ENCODE results near the gene TSFM. TPM values are rescaled to one million over a fixed set of nuclear protein-coding genes. Genes with fewer than 3 reads are reported as not detected.

The TSFM gene
- total RNA-seq, 2 experiments from 2014 or later: 35.2 to 49.8 TPM

- POLR2A ChIA-PET: no interaction called here
- no peak for DNase-seq (ENCODE audit: low spot score)
- Histone ChIP-seq H3K4me2 (ENCODE audit: low read length) (no peak overlapping the region), H2AFZ (ENCODE audit: low read length) (no peak overlapping the region), H3K9me3 (ENCODE audit: low read length) (no peaks in the 10 kb centered on the region), H4K20me1 (ENCODE audit: insufficient read depth, low read length) (no peaks in the 10 kb centered on the region), H3K36me3 (ENCODE audit: insufficient read depth, low read length) (peaks cover 28% of the 10 kb centered on the region), H3K4me3 (ENCODE audit: low read depth, low read length, poor library complexity, severe bottlenecking) (no peak overlapping the region), H3K9me2 (ENCODE audit: insufficient read depth, low read length) (no peaks in the 10 kb centered on the region), H3K4me1 (ENCODE audit: insufficient read depth, low read length, poor library complexity, severe bottlenecking) (peaks cover 19% of the 10 kb centered on the region), H3K79me2 (ENCODE audit: insufficient read depth, low read depth, low read length) (peaks cover 14% of the 10 kb centered on the region; the same call in 1 of the 2 replicates), H3K27ac (ENCODE audit: low read depth, low read length, poor library complexity, severe bottlenecking) (no peak overlapping the region)
- CTCF ChIA-PET (ENCODE audit: unreplicated experiment): no interaction called here
- intact Hi-C loops (cut with micrococcal nuclease; ENCODE audit: unreplicated experiment): no loop called here
- no TSS peak for BruUV-seq (replicated peaks)
- no peak for TF ChIP-seq CTCF (conservative IDR thresholded peaks at IDR 0.05; ENCODE audit: low read length)
- TF ChIP-seq EZH2phosphoT487 (IDR thresholded peaks at IDR 0.05; ENCODE audit: borderline replicate concordance, low read depth, low read length): no peak
Measured at GRCh38 chr12:57736741-57737466, 45.7 kb upstream of the TSFM start.

- Histone ChIP-seq H2AFZ (ENCODE audit: low read length) (no peak overlapping the region), H3K36me3 (ENCODE audit: insufficient read depth, low read length) (peaks cover 20% of the 10 kb centered on the region), H3K79me2 (ENCODE audit: insufficient read depth, low read depth, low read length) (peaks cover 14% of the 10 kb centered on the region; the same call in 1 of the 2 replicates), H3K4me3 (ENCODE audit: low read depth, low read length, poor library complexity, severe bottlenecking) (no peak overlapping the region), H3K4me2 (ENCODE audit: low read length) (no peak overlapping the region), H3K27ac (ENCODE audit: low read depth, low read length, poor library complexity, severe bottlenecking) (no peak overlapping the region), H3K4me1 (ENCODE audit: insufficient read depth, low read length, poor library complexity, severe bottlenecking) (peaks cover 26% of the 10 kb centered on the region), H3K9me2 (ENCODE audit: insufficient read depth, low read length) (no peaks in the 10 kb centered on the region), H4K20me1 (ENCODE audit: insufficient read depth, low read length) (no peaks in the 10 kb centered on the region), H3K9me3 (ENCODE audit: low read length) (no peaks in the 10 kb centered on the region)
- TF ChIP-seq EZH2phosphoT487 (IDR thresholded peaks at IDR 0.05; ENCODE audit: borderline replicate concordance, low read depth, low read length) (no peak), CTCF (conservative IDR thresholded peaks at IDR 0.05; ENCODE audit: low read length) (no peak)
- BruUV-seq (replicated peaks): no TSS peak
- ChIA-PET CTCF (ENCODE audit: unreplicated experiment) (no interaction called here), POLR2A (interaction anchor here (0.6 kb wide), 2 partner anchors 9 to 94 kb away, joined by 6 to 7 read pairs; no protein-coding TSS in a partner anchor)
- intact Hi-C loops (cut with micrococcal nuclease; ENCODE audit: unreplicated experiment): no loop called here
- DNase-seq (ENCODE audit: low spot score): no peak
Measured at GRCh38 chr12:57737467-57738460, 44.8 kb upstream of the TSFM start.

All from OCI-LY7 (cell line).